HepG2 (cell line): Measurements from ENCODE around the gene DNAJC10.

Experiments
- CTCF ChIP-seq: sonication (generic); formaldehyde crosslinking; IDR thresholded peaks from 2 replicates; pipeline ENCODE4 v1.5.0; 2020; ENCODE audit warnings: mild to moderate bottlenecking, missing genetic modification reagents, moderate library complexity
- EZH2 ChIP-seq: conservative IDR thresholded peaks from 2 replicates; pipeline ENCODE4 v1.6.1; 2012; ENCODE audit warnings: mild to moderate bottlenecking, low read depth, low read length, moderate library complexity
- NFIB ChIP-seq: sonication (generic); formaldehyde crosslinking; IDR thresholded peaks from 2 replicates; pipeline ENCODE4 v1.9.0; 2021; ENCODE audit warnings: missing genetic modification reagents, mild to moderate bottlenecking, borderline replicate concordance
- NFYB ChIP-seq: sonication (generic); formaldehyde crosslinking; IDR thresholded peaks from 2 replicates; pipeline ENCODE4 v1.4.0; 2020; ENCODE audit warnings: missing genetic modification reagents
- PITX1 ChIP-seq: sonication (generic); formaldehyde crosslinking; IDR thresholded peaks from 2 replicates; pipeline ENCODE4 v1.5.1; 2020; ENCODE audit warnings: mild to moderate bottlenecking, missing genetic modification reagents
- ZEB1 ChIP-seq: IDR thresholded peaks from 2 replicates; pipeline ENCODE4 v1.6.1; 2012; ENCODE audit warnings: mild to moderate bottlenecking, low read depth, inconsistent platforms; ENCODE audit not compliant: insufficient replicate concordance
- ZFP36 ChIP-seq: fragments of 150-350 bp; IDR thresholded peaks from 2 replicates; pipeline ENCODE4 v1.6.1; 2018; ENCODE audit warnings: borderline replicate concordance, low read length, low read depth; ENCODE audit not compliant: partially characterized antibody
- TF ChIP-seq, protein P1 (sequence below): IDR thresholded peaks from 2 replicates; pipeline ENCODE4 v1.6.1; 2016; ENCODE audit warnings: missing compliant biosample characterization, missing genetic modification reagents, borderline replicate concordance
- TF ChIP-seq, protein P2 (sequence below): sonication (generic); formaldehyde crosslinking; IDR thresholded peaks from 2 replicates; pipeline ENCODE4 v1.9.0; 2022; ENCODE audit warnings: low read depth, missing genetic modification reagents
- TF ChIP-seq, protein P3 (sequence below): sonication (generic); formaldehyde crosslinking; IDR thresholded peaks from 2 replicates; pipeline ENCODE4 v1.8.0; 2022; ENCODE audit warnings: missing genetic modification reagents, mild to moderate bottlenecking, borderline replicate concordance

DNA sequence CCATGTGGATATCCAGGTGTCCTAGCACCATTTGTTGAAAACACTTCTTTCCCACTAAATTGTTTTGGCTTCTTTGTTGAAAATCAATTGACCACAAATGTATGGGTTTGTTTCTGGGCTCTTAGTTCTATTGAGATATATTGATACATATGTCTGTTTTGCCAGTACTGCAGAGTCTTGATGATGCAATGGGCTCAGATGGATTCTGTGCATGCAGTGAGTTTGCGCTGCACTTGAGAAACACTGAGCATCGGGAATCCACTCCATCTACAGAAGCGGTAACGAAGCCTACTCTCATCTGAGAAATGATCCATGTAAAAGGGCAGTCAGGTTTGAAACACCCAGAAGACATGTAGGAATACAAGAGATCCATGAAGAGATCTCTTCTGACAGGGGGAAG, 21.9 kb upstream of the DNAJC10 start:
- TF ChIP-seq ZFP36 (no peak), NFIB (no peak), PITX1 (no peak), CTCF (no peak), ZEB1 (no peak), EZH2 (no peak), NFYB (no peak)
- TF ChIP-seq, protein P1, sequence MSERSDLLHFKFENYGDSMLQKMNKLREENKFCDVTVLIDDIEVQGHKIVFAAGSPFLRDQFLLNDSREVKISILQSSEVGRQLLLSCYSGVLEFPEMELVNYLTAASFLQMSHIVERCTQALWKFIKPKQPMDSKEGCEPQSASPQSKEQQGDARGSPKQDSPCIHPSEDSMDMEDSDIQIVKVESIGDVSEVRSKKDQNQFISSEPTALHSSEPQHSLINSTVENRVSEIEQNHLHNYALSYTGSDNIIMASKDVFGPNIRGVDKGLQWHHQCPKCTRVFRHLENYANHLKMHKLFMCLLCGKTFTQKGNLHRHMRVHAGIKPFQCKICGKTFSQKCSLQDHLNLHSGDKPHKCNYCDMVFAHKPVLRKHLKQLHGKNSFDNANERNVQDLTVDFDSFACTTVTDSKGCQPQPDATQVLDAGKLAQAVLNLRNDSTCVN = no peak
- TF ChIP-seq, protein P2, sequence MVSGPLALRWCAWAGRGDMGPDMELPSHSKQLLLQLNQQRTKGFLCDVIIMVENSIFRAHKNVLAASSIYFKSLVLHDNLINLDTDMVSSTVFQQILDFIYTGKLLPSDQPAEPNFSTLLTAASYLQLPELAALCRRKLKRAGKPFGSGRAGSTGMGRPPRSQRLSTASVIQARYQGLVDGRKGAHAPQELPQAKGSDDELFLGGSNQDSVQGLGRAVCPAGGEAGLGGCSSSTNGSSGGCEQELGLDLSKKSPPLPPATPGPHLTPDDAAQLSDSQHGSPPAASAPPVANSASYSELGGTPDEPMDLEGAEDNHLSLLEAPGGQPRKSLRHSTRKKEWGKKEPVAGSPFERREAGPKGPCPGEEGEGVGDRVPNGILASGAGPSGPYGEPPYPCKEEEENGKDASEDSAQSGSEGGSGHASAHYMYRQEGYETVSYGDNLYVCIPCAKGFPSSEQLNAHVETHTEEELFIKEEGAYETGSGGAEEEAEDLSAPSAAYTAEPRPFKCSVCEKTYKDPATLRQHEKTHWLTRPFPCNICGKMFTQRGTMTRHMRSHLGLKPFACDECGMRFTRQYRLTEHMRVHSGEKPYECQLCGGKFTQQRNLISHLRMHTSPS (CRISPR knock-in tag) = no peak
- TF ChIP-seq, protein P3, sequence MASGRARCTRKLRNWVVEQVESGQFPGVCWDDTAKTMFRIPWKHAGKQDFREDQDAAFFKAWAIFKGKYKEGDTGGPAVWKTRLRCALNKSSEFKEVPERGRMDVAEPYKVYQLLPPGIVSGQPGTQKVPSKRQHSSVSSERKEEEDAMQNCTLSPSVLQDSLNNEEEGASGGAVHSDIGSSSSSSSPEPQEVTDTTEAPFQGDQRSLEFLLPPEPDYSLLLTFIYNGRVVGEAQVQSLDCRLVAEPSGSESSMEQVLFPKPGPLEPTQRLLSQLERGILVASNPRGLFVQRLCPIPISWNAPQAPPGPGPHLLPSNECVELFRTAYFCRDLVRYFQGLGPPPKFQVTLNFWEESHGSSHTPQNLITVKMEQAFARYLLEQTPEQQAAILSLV (CRISPR knock-in tag) = no peak
